NCI-H2196 (cell line): ENCODE data around the gene KRTAP6-3.

Experiments used
- DNase-seq: peaks from one replicate; lab custom pipeline; 2025; ENCODE audit not compliant: unreplicated experiment; lab: John Stamatoyannopoulos, UW

The KRTAP6-3 gene

GRCh38 chr21:30592140-30592539 is at the start of gene KRTAP6-3:
Gene KRTAP6-3 (plus strand): TSS chr21:30592440. CDS start chr21:30592446, 6 bp downstream.
- DNase-seq = no peak

DNA sequence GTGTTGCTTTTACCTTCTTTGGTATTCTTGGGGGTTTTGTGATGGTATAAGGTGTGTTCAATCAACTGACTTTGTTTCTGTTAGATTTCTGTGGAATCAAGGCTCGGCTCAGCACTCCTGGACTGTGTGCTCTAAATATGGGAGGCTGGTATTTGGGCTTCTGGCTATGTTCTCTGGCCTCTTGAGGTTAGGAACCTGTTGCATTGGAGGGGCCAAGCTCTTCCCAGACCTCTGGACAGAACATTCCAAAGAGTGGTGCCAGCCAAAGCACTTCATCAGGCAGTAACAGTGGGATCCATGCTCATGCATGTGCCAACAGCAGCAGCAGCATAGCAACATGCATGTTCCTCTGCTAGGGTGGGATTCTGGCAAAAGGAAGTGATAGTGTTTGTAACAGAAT is 39.5 kb upstream of the KRTAP6-3 start:
- no peak for DNase-seq

DNA sequence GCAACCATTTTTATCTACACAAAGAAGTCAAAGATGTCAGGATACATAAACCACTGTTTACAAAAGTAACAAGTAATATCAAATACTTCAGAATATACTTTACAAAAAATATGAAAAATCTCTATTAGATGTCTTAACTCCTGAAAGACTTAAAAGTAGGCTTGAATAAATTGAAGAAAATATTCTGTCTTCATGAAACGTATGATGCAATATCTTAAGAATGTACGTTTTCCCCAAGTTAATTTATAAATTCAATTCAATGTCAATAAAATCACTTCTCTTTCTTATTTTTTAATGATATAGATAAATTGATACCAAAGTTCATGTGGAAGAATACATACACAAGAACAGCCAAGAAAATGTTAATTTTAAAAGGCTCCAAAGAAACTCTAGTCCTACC is 37.1 kb upstream of the KRTAP6-3 start:
- no peak for DNase-seq

DNA sequence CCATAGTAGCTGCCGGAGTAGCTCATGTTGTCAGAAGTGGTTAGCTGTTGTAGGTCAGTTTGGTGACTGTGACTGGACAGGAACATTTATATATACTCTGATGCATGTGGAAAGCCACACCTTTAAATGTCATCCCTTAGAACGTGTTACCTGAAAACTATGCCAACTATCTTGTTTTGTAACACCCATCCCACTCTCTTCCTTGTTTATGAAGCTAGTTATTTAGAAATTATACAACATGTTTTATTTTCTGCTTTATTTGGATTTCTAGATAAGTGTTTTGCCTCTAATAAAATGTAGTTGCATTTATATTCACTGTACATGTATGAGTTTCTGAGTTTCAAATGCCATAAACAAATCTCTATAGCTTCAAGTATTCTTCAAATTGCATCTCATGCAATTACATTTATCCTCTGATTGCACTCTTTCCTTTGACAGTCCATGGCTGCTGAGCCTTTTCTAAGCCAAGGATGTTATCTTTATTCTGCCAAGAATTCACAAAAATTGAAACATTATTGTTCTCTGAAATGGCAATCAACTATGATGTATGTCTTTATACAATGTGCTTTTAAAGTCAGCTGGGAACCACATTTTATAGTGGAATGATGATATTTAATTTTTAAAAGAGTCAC is 30.9 kb upstream of the KRTAP6-3 start, which contains the start of gene KRTAP19-7:
KRTAP19-7 (minus strand) TSS at position 51 of the 632 bp plus-strand sequence; CDS start at position 26, 25 bp downstream.
- no peak for DNase-seq

- DNase-seq = no peak
Measured at GRCh38 chr21:30561957-30562356, 30.3 kb upstream of the KRTAP6-3 start.

DNA sequence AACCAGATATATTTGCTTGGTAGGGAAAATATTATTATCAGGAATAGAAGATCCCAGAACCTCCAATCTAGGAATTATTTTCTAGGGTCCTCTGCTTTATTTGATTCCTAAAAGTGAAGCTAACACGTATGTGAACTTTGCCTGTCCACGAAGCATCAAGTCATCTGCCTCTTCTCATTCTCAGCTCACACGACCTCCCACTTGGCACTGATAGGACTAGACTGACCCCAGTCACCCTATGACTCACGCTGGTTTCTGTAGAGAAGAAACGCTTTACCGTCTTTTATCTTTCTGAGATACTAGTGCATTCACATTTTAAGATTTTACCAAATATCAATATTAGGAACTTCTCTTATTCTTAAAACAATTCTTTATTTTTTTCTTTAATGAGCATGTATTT is 29.2 kb upstream of the KRTAP6-3 start:
- DNase-seq = no peak

- no peak for DNase-seq
Measured at GRCh38 chr21:30563630-30564029, 28.6 kb upstream of the KRTAP6-3 start.

GRCh38 chr21:30567617-30568016 is 24.6 kb upstream of the KRTAP6-3 start:
- DNase-seq = no peak

DNA sequence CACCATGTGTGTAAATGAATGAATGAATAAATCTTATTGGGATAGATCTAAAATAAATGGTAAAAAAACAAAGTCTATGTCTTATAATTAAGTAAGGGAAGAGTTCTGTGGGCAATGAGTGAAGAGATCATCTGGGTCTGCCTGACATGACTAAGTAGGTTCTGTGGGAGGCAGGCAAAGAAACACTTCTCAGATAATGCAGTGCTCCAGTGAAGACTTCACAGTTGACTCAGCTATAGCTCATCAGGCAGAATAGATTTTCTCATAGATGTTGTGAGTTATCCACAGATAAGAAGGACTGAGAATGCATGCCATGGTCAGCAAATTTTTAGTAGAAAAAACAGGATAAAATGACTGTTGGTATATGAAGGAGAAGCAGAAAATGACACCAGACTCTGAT is 14.5 kb upstream of the KRTAP6-3 start:
- no peak for DNase-seq

- no peak for DNase-seq
Measured at GRCh38 chr21:30579346-30579745, 12.9 kb upstream of the KRTAP6-3 start.

- no peak for DNase-seq
Measured at GRCh38 chr21:30580132-30580531, 12.1 kb upstream of the KRTAP6-3 start.

DNA sequence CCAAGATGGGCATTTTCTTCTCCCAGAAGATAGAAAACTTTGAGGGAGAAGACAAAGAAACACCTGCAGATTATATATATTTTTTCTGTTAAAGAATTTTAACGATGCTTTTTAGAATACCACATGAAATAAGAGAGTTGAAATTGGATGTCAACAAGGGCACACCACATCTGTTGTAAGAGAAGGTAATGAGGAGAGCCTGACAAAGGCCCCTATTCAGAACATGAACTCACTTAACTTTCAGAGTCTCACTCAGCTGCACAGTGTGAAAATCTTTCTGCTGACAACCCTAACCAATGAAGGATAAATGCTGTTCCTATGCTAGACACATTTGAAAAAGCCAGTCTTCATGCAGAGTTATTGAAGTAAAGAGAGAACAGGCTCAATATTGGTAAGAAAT is 9.4 kb upstream of the KRTAP6-3 start:
- DNase-seq = no peak

DNA sequence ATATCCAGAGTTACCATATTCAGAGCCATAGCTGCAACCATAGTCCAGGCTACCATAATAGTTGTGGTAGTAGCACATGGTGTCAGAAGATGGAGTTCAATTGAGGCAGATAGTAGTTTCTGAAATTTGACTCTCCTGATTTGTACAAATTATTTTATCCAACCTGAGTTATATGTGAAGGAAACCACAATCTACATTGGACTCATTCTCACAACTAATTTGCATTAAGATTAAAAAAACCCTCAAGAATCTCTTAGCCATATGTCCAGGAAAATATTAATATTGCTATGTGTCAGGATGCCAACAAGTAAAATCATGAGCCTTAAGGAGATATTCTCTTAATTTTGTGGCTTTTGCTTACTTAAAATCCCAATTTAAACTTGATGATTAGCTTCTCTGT is 1.9 kb upstream of the KRTAP6-3 start, which contains the start of gene KRTAP22-2:
KRTAP22-2 (minus strand) TSS at position 101 of the 400 bp plus-strand sequence.
- no peak for DNase-seq

DNA sequence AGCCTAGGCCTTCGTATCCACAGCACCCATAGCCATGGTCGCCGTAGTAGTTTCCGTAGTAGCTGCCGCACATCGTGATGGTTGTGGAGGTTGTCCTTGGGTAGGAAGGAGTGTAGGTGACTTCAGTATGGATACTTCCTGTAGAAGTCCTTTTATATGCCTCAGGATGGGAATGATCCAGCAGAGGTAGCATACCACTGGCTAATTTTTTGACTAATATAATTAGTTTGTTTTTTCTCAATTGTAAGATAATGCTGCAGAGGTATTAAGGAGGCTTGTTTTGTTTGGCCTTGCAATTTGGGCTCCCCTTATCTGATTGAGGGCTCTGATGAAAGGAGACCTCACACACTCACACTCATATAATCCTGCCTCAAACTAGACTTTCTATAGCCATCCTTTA is 6.6 kb downstream of the KRTAP6-3 start, which contains the start of gene KRTAP6-2:
KRTAP6-2 (minus strand) TSS at position 101 of the 400 bp plus-strand sequence; CDS start at position 73, 28 bp downstream.
- no peak for DNase-seq

GRCh38 chr21:30600787-30601186 is 8.5 kb downstream of the KRTAP6-3 start, which contains the start of gene KRTAP22-1:
Gene KRTAP22-1 (plus strand): TSS chr21:30601087.
- DNase-seq = no peak

GRCh38 chr21:30605968-30606367 is 13.7 kb downstream of the KRTAP6-3 start:
- DNase-seq = no peak

- no peak for DNase-seq
Measured at GRCh38 chr21:30612132-30612531, 19.9 kb downstream of the KRTAP6-3 start.

DNA sequence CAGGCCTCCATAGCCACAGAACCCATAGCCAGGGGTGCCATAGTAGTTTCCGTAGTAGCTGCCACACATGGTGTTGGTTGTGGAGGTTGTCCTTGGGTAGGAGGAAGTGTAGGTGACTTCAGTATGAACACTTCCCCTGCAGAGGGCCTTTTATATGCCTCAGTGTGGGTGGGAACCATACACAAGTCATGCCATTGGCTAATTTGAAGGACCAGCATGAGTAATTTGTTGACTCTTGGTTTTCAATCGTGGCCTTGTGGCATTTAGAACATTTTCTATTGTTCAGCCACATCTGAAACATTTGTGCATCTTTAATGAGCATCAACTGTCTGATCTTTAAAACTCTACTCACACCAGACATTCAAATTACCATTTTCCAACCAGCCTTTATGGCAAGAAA is 21.6 kb downstream of the KRTAP6-3 start, which contains the start of gene KRTAP6-1:
KRTAP6-1 (minus strand) TSS at position 95 of the 400 bp plus-strand sequence; CDS start at position 69, 26 bp downstream.
- no peak for DNase-seq

DNA sequence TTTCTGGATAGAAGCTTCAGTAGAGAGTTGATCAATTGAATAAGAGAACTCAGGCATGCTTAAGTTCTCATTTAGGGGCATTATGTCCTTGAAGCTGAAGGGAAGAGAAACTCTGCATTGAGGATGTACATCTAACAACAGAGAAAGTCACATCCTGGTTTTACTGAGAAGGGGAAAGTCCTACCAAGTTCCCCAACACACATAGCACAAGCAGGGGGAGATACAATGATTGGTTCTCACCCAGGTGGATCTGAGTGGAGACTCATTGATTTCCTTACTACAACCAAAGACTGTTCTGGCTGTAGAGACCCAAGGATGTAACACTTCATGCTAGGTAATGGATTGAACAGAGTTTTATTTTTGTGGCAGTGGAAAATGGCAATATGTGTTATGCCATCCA is 23.0 kb downstream of the KRTAP6-3 start:
- DNase-seq = no peak

DNA sequence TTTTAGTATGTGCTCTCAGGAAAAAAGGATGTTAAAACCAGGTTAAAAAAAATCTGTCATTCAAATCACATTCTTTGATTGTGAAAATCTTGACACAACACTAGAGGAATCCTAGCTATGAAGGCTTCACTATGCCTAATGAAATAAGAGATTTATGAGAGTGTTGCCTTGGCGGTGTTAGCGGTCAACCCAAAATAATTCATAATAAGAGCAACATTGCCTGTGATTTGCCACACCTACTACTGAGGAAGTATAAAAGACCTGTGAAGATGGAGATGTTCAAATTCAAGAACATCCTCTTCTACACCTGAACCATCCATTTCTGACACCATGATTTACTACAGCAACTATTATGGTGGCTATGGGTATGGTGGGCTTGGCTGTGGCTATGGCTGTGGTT is 23.9 kb downstream of the KRTAP6-3 start, which contains the start of gene KRTAP20-1:
KRTAP20-1 (plus strand) TSS at position 301 of the 400 bp plus-strand sequence; CDS start at position 331, 30 bp downstream.
- no peak for DNase-seq

DNA sequence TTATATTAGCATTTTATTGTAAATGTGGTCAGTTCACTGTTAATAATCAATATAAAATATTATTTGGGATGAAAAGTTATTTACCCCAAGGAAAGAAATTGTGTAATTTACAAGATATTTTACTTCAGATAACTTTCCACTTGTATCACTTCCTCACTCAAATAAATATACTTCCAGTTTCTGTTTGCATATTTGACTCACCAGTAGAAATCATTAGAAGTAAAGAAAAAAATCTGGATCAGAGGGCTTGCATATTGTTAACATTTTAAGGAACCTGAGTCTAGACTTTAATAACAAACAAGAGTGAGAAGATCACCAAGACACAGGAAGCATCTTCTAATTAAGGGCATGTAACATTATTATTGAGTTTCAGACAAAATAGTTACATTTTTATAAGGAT is 27.8 kb downstream of the KRTAP6-3 start:
- no peak for DNase-seq

- no peak for DNase-seq
Measured at GRCh38 chr21:30620522-30620921, 28.3 kb downstream of the KRTAP6-3 start, which contains the start of gene KRTAP20-4. Gene KRTAP20-4 (plus strand): TSS chr21:30620627.
